ENCODE data around the gene RELL1. TPM values are rescaled to one million over a fixed set of nuclear protein-coding genes. Genes with fewer than 3 reads are reported as not detected.

The RELL1 gene
- total RNA-seq, 2 donors from 2014 or later, result 12.5 to 15.0 TPM

- Histone ChIP-seq H3K27ac (no peak overlapping the region), H3K27me3 (no peaks in the 10 kb centered on the region), H3K36me3 (replicated peaks in 1 of 2; ENCODE audit: insufficient read depth in 1 of 2, low read depth in 2 of 2) (no peaks in the 10 kb centered on the region), H3K4me3 (no peak overlapping the region), H3K9me3 (no peaks in the 10 kb centered on the region), H3K4me1 (no peaks in the 10 kb centered on the region)
- 79 to 84% methylated on average over 5 of the region's 5 CpGs for WGBS, 2 donors
- intact Hi-C loops (cut with DNase I), result no loop called here
- DNase-seq (no peak), ATAC-seq (no peak)
- TF ChIP-seq CTCF (IDR thresholded peaks at IDR 0.05), result no peak
- no peak for TF ChIP-seq POLR2A (IDR thresholded peaks at IDR 0.05)
Measured at GRCh38 chr4:37615059-37615719, 71.0 kb downstream of the RELL1 start.

GRCh38 chr4:37612811-37613210, 73.4 kb downstream of the RELL1 start:
- ATAC-seq (no peak), DNase-seq (no peak)
- H3K36me3 ChIP-seq (replicated peaks in 1 of 2; ENCODE audit: insufficient read depth in 1 of 2, low read depth in 2 of 2), result no peaks in the 10 kb centered on the region
- no peaks in the 10 kb centered on the region for H3K27me3 ChIP-seq
- no peak for TF ChIP-seq POLR2A (IDR thresholded peaks at IDR 0.05)
- no peak for TF ChIP-seq CTCF (IDR thresholded peaks at IDR 0.05)
- H3K27ac ChIP-seq, result no peak overlapping the region
- WGBS, 2 donors, result 88 to 100% methylated on average over 1 of the region's 1 CpG
- intact Hi-C loops (cut with DNase I), result no loop called here
- H3K4me1 ChIP-seq, result no peaks in the 10 kb centered on the region
- no peak overlapping the region for H3K4me3 ChIP-seq
- no peaks in the 10 kb centered on the region for H3K9me3 ChIP-seq

- Histone ChIP-seq H3K4me3 (no peak overlapping the region), H3K27ac (no peak overlapping the region), H3K27me3 (no peaks in the 10 kb centered on the region), H3K9me3 (no peaks in the 10 kb centered on the region), H3K4me1 (no peaks in the 10 kb centered on the region), H3K36me3 (replicated peaks in 1 of 2; ENCODE audit: insufficient read depth in 1 of 2, low read depth in 2 of 2) (no peaks in the 10 kb centered on the region)
- ATAC-seq, result no peak
- TF ChIP-seq POLR2A (IDR thresholded peaks at IDR 0.05), result no peak
- TF ChIP-seq CTCF (IDR thresholded peaks at IDR 0.05), result no peak
- no peak for DNase-seq
- intact Hi-C loops (cut with DNase I), result loop anchor here (10.0 kb wide), 1 partner anchor 185 kb away; no protein-coding TSS in a partner anchor
Measured at GRCh38 chr4:37609626-37610025, 76.5 kb downstream of the RELL1 start.

- TF ChIP-seq CTCF (IDR thresholded peaks at IDR 0.05), result no peak
- no peak for TF ChIP-seq POLR2A (IDR thresholded peaks at IDR 0.05)
- no peak for DNase-seq
- H3K36me3 ChIP-seq (replicated peaks in 1 of 2; ENCODE audit: insufficient read depth in 1 of 2, low read depth in 2 of 2), result no peaks in the 10 kb centered on the region
- no peak overlapping the region for H3K4me3 ChIP-seq
- no peaks in the 10 kb centered on the region for H3K9me3 ChIP-seq
- no peak overlapping the region for H3K27ac ChIP-seq
- no peaks in the 10 kb centered on the region for H3K27me3 ChIP-seq
- 86 to 89% methylated on average over 5 of the region's 5 CpGs for WGBS, 2 donors
- no peak for ATAC-seq
- intact Hi-C loops (cut with DNase I), result loop anchor here (10.0 kb wide), 1 partner anchor 188 kb away; no protein-coding TSS in a partner anchor
- peaks cover 13% of the 10 kb centered on the region for H3K4me1 ChIP-seq
Measured at GRCh38 chr4:37607018-37607417, 79.2 kb downstream of the RELL1 start.

Data from body of pancreas (tissue), 4 donors.